ENCODE results near the gene BRPF3.

BRPF3 gene

DNA sequence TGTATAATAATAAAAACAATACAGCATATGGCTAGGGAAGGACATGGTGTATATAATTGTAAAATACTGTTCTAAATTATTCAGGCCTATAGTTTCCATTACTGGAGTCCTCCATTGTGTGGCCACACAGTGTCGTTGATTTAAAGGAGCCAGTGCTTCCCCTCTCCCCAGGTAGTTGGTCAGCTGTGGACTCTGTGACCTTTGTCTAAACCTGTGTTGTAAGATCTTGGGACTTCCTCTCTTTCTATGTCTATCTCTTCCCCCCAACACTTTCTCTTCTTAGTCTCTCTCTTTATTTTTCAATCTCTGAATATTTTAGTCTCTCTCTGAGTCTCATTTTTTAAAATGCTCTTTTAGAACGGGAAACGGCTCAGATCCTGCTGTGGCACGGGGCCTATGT is 35.6 kb downstream of the BRPF3 start:
- DNase-seq (ENCODE audit: low read depth): no peak
- in situ Hi-C loops (cut with HindIII; ENCODE audit: low sequenced_read_pairs): no loop called here
- no peak overlapping the region for H3K4me3 ChIP-seq (ENCODE audit: low read depth, low read length)
- TF ChIP-seq, protein P1, sequence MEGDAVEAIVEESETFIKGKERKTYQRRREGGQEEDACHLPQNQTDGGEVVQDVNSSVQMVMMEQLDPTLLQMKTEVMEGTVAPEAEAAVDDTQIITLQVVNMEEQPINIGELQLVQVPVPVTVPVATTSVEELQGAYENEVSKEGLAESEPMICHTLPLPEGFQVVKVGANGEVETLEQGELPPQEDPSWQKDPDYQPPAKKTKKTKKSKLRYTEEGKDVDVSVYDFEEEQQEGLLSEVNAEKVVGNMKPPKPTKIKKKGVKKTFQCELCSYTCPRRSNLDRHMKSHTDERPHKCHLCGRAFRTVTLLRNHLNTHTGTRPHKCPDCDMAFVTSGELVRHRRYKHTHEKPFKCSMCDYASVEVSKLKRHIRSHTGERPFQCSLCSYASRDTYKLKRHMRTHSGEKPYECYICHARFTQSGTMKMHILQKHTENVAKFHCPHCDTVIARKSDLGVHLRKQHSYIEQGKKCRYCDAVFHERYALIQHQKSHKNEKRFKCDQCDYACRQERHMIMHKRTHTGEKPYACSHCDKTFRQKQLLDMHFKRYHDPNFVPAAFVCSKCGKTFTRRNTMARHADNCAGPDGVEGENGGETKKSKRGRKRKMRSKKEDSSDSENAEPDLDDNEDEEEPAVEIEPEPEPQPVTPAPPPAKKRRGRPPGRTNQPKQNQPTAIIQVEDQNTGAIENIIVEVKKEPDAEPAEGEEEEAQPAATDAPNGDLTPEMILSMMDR (IDR thresholded peaks at IDR 0.05; ENCODE audit: low read depth, low read length, missing control alignments): no peak

DNA sequence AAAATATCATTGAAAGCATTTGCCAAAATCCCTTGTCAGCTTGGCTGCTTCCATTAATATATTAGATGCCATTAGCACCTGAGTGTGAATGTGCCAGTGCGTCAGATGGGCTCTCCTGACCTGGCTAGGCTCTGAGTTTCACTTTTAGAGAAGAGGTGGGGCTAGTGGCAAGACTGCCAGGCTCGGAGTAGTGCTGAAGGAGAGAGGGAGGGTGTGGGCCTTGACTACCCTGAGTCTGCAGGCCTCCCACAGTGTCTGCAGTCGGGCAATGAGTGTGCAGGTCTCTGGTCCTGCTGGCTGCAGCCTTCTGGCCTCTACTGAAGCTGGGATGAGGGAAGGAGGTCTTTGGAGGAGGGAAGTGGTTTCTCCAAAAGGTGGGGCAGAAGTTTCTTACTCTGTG is 38.8 kb downstream of the BRPF3 start:
- TF ChIP-seq, protein P1 (IDR thresholded peaks at IDR 0.05; ENCODE audit: low read depth, low read length, missing control alignments): no peak
- in situ Hi-C loops (cut with HindIII; ENCODE audit: low sequenced_read_pairs): no loop called here
- no peak for DNase-seq (ENCODE audit: low read depth)
- no peak overlapping the region for H3K4me3 ChIP-seq (ENCODE audit: low read depth, low read length)

DNA sequence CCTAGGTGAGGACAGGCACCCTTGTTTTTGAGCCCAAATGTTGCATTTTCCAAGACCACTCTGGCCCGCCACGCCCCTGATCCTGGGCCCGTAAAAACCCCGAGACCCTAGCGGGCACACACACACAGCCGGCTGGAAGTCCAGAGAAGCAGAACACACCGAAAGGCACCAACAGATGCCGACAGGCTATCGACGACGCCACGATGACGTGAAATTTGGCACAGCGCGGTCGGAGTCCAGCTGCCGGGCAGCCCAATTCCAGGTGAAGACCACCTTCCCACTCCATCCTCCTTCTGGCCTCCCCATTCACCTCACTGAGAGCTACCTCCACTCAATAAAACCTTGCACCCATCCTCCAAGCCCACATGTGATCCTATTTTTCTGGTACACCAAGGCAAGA is 39.3 kb downstream of the BRPF3 start:
- H3K4me3 ChIP-seq (ENCODE audit: low read depth, low read length): no peak overlapping the region
- in situ Hi-C loops (cut with HindIII; ENCODE audit: low sequenced_read_pairs): no loop called here
- no peak for DNase-seq (ENCODE audit: low read depth)
- TF ChIP-seq, protein P1 (IDR thresholded peaks at IDR 0.05; ENCODE audit: low read depth, low read length, missing control alignments): no peak

DNA sequence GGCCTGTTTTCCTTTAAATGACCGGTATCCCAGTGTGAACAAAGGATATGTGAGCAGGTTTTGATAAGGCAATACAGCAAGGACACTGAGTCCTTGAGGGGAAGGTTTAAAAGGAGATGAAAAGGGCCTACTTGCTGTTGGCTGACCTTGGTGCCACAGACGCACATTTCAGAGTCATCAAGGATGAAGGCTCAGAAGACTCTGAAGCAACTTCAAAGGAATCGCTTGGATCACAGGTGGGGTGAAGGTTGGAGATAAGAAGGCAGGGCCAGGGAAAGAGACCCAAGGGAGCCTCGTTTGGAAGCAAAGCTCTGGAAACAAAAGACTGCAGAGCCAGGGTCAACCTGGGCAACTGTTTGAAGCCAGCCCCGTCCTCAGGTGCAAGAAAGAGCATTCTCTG is 43.2 kb downstream of the BRPF3 start:
- no peak for DNase-seq (ENCODE audit: low read depth)
- H3K4me3 ChIP-seq (ENCODE audit: low read depth, low read length): no peak overlapping the region
- in situ Hi-C loops (cut with HindIII; ENCODE audit: low sequenced_read_pairs): no loop called here
- TF ChIP-seq, protein P1 (IDR thresholded peaks at IDR 0.05; ENCODE audit: low read depth, low read length, missing control alignments): no peak

DNA sequence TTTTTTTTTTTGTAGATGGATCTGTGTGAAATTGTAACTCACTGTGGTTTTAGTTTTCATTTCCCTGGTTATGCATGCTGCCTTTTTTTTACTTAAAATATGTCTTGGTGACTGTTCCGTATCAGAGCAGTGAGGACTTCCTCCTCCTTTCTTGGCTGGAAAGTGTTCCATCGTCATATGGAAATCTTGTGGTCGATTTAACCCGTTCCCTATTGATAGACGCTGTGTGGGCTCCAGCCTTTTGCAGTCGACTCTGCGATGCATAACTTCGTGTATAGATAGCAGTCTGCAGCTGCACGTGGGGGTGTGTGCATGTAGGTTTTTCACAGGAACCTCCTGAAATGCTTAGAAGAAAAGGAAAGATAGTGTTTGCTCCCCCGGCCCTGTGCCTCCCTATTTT is 45.2 kb downstream of the BRPF3 start:
- TF ChIP-seq, protein P1 (IDR thresholded peaks at IDR 0.05; ENCODE audit: low read depth, low read length, missing control alignments): no peak
- DNase-seq (ENCODE audit: low read depth): no peak
- H3K4me3 ChIP-seq (ENCODE audit: low read depth, low read length): no peak overlapping the region
- in situ Hi-C loops (cut with HindIII; ENCODE audit: low sequenced_read_pairs): no loop called here

DNA sequence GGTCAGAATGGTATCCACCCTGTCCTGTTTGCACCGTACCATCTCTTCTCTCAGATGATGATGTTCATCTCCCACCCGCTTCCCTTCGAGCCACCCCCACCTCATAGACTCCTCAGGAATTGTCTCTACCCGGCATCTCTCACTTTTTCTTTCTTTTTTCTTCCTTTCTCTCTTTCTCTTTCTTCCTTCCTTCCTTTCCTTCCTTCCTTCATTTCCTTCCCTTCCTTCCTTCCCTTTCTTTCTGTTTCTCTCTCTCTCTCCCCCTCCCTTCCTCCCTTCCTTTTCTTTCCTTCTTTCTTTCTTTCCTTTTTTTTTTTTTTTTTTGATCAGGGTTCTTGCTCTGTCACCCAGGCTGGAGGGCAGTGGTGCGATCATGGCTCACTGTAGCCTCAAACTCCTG is 45.6 kb downstream of the BRPF3 start:
- DNase-seq (ENCODE audit: low read depth): no peak
- TF ChIP-seq, protein P1 (IDR thresholded peaks at IDR 0.05; ENCODE audit: low read depth, low read length, missing control alignments): no peak
- in situ Hi-C loops (cut with HindIII; ENCODE audit: low sequenced_read_pairs): no loop called here
- no peak overlapping the region for H3K4me3 ChIP-seq (ENCODE audit: low read depth, low read length)

DNA sequence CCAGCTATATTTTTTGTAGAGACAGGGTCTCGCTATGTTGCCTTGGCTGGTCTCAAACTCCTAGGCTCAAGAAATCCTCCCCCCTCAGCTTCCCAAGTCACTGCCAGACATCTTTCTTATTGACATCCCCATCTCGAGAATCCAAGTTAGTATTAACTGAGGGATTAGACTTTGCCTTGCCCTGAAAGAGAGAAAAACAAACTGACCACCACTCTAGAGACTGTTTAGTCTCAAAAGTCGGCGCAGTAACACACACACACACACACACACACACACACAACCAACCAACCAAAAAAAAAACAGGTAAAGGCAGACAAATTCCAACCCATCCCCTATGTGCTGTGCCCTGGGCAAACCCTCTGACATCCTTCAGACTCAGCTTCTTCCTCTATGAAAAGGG is 46.1 kb downstream of the BRPF3 start:
- DNase-seq (ENCODE audit: low read depth): no peak
- in situ Hi-C loops (cut with HindIII; ENCODE audit: low sequenced_read_pairs): no loop called here
- TF ChIP-seq, protein P1 (IDR thresholded peaks at IDR 0.05; ENCODE audit: low read depth, low read length, missing control alignments): no peak
- no peak overlapping the region for H3K4me3 ChIP-seq (ENCODE audit: low read depth, low read length)
